DOHH2 (cell line): Measurements from ENCODE around the gene EVA1C.

ENCODE experiments used
- H3F3A ChIP-seq: fragments of 200-600 bp; sonication (generic), shearing (Covaris generic); 2 replicates; pipeline ENCODE4 v1.6.0; 2016; ENCODE audit warnings: antibody characterized with exemption, mild to moderate bottlenecking; ENCODE audit not compliant: control insufficient read depth, insufficient read depth
- H3K27ac ChIP-seq: fragments of 200-600 bp; sonication (generic); 2 replicates; pipeline ENCODE4 v1.5.1; 2014; ENCODE audit warnings: low read depth, mild to moderate bottlenecking, low read length, moderate library complexity
- H3K27me3 ChIP-seq: fragments of 200-600 bp; sonication (generic); 2 replicates; pipeline ENCODE4 v1.6.1; 2014; ENCODE audit warnings: mild to moderate bottlenecking, low read length, mixed read lengths; ENCODE audit not compliant: control insufficient read depth
- H3K36me3 ChIP-seq: fragments of 200-600 bp; sonication (generic); 2 replicates; pipeline ENCODE4 v1.6.1; 2014; ENCODE audit warnings: mild to moderate bottlenecking, low read length, moderate library complexity, mixed read lengths; ENCODE audit not compliant: control insufficient read depth
- H3K4me1 ChIP-seq: fragments of 200-600 bp; sonication (generic); 2 replicates; pipeline ENCODE4 v1.6.1; 2014; ENCODE audit warnings: mild to moderate bottlenecking, low read length, mixed read lengths; ENCODE audit not compliant: control insufficient read depth
- H3K4me2 ChIP-seq: fragments of 200-600 bp; sonication (generic); 2 replicates; pipeline ENCODE4 v1.6.0; 2014; ENCODE audit warnings: mild to moderate bottlenecking, low read length, moderate library complexity
- H3K4me3 ChIP-seq: fragments of 200-600 bp; sonication (generic); 2 replicates; pipeline ENCODE4 v1.5.1; 2014; ENCODE audit warnings: mild to moderate bottlenecking, low read length, mixed read lengths
- H3K79me2 ChIP-seq: fragments of 200-600 bp; sonication (generic); 2 replicates; pipeline ENCODE4 v1.6.1; 2014; ENCODE audit warnings: mild to moderate bottlenecking, low read length, mixed read lengths; ENCODE audit not compliant: control insufficient read depth
- H3K9me2 ChIP-seq: fragments of 200-600 bp; sonication (generic); replicated peaks from 2 replicates; pipeline ENCODE4 v1.6.1; 2014; ENCODE audit warnings: mild to moderate bottlenecking, low read length, mixed read lengths; ENCODE audit not compliant: control insufficient read depth
- H3K9me3 ChIP-seq: fragments of 200-600 bp; sonication (generic); 2 replicates; pipeline ENCODE4 v1.6.1; 2014; ENCODE audit warnings: antibody characterized with exemption, low read length, mixed read lengths; ENCODE audit not compliant: control insufficient read depth, insufficient read depth
- H4K20me1 ChIP-seq: fragments of 200-600 bp; sonication (generic); 2 replicates; pipeline ENCODE4 v1.6.0; 2014; ENCODE audit warnings: low read depth, mild to moderate bottlenecking, antibody characterized with exemption, low read length, moderate library complexity; ENCODE audit not compliant: control insufficient read depth, insufficient read depth
- EZH2phosphoT487 ChIP-seq: fragments of 200-600 bp; sonication (generic); IDR thresholded peaks from 2 replicates; pipeline ENCODE4 v1.6.1; 2017; ENCODE audit warnings: borderline replicate concordance, mild to moderate bottlenecking, antibody characterized with exemption, low read length, moderate library complexity, mixed read lengths
- TF ChIP-seq, protein P1 (sequence below): fragments of 200-600 bp; sonication (generic); IDR thresholded peaks from one replicate; pipeline ENCODE4 v1.5.1; 2014; ENCODE audit warnings: antibody characterized with exemption, mild to moderate bottlenecking, low read depth, low read length; ENCODE audit not compliant: poor library complexity, severe bottlenecking

Gene EVA1C

DNA sequence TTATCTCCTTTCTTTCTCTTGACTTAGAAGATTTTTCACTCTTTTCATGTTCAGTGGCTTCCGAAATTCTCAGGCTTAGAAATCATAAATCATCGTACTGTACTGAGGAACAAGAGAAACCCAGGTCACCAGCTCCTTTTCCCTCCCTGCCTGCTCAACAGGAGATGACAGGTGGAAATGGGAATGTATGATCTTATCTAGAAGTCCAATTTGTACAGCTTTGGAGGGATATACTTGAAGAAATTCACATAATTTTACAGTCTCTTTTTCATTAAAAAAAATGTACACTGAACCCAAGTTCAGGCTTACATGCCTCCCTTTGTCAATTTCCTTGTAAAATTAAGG lies 11.7 kb downstream of the EVA1C start:
- no peaks in the 10 kb centered on the region for H3K36me3 ChIP-seq
- H3F3A ChIP-seq: no peaks in the 10 kb centered on the region
- H3K27me3 ChIP-seq: peaks cover 5% of the 10 kb centered on the region; the same call in 1 of the 2 replicates
- H3K4me2 ChIP-seq: no peak overlapping the region
- H3K79me2 ChIP-seq: no peaks in the 10 kb centered on the region
- H3K4me3 ChIP-seq: no peak overlapping the region
- H3K9me2 ChIP-seq: no peaks in the 10 kb centered on the region
- TF ChIP-seq, protein P1, sequence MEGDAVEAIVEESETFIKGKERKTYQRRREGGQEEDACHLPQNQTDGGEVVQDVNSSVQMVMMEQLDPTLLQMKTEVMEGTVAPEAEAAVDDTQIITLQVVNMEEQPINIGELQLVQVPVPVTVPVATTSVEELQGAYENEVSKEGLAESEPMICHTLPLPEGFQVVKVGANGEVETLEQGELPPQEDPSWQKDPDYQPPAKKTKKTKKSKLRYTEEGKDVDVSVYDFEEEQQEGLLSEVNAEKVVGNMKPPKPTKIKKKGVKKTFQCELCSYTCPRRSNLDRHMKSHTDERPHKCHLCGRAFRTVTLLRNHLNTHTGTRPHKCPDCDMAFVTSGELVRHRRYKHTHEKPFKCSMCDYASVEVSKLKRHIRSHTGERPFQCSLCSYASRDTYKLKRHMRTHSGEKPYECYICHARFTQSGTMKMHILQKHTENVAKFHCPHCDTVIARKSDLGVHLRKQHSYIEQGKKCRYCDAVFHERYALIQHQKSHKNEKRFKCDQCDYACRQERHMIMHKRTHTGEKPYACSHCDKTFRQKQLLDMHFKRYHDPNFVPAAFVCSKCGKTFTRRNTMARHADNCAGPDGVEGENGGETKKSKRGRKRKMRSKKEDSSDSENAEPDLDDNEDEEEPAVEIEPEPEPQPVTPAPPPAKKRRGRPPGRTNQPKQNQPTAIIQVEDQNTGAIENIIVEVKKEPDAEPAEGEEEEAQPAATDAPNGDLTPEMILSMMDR: no peak
- TF ChIP-seq EZH2phosphoT487: no peak
- no peak overlapping the region for H3K27ac ChIP-seq
- H3K9me3 ChIP-seq: no peaks in the 10 kb centered on the region
- H3K4me1 ChIP-seq: no peaks in the 10 kb centered on the region
- H4K20me1 ChIP-seq: no peaks in the 10 kb centered on the region

DNA sequence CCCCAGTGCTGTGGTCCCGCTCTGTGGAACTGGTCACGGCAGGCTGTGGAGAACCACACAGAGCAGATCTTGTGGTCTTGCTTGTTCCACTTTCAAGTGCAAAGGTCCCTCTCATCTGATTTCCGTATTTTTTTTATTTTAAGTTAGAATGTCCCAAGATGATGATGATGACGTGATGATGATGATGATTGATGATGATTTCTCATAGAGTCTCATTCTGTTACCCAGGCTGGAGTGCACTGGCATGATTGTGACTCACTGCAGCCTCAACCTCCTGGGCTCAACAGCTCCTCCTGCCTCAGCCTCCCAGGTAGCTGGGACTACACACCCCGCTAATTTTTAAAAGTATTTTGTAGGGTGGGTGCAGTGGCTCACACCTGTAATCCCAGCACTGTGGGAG lies 12.2 kb downstream of the EVA1C start:
- Histone ChIP-seq H3K36me3 (no peaks in the 10 kb centered on the region), H3K9me2 (no peaks in the 10 kb centered on the region), H3K9me3 (no peaks in the 10 kb centered on the region), H3K27me3 (peaks cover 5% of the 10 kb centered on the region; the same call in 1 of the 2 replicates), H4K20me1 (no peaks in the 10 kb centered on the region), H3F3A (no peaks in the 10 kb centered on the region), H3K4me1 (no peaks in the 10 kb centered on the region), H3K4me2 (no peak overlapping the region), H3K79me2 (no peaks in the 10 kb centered on the region), H3K4me3 (no peak overlapping the region), H3K27ac (no peak overlapping the region)
- TF ChIP-seq, protein P1: no peak
- TF ChIP-seq EZH2phosphoT487: no peak

DNA sequence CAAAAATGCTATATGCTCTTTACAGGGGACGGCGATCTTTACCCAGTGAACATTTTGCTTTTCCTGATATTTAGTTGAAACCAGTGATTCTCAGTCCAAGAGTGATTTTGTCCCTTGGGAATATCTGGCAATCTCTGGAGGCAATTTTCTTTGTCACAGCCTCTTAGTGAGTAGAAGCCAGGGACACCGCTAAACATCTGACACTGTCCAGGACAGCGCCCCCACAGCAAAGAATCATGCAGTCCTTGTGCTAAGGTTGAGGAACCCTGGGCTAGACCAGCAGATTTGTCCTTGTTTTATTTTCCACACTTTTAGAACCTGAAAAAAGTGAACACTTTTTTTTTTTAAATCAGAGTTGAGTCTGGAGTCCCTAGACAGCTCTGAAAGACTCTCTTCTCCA lies 13.1 kb downstream of the EVA1C start:
- Histone ChIP-seq H3K27ac (no peak overlapping the region), H3K4me3 (no peak overlapping the region), H3K9me2 (no peaks in the 10 kb centered on the region), H3K9me3 (no peaks in the 10 kb centered on the region), H3K27me3 (peaks cover 5% of the 10 kb centered on the region; the same call in 1 of the 2 replicates), H3K79me2 (no peaks in the 10 kb centered on the region), H3K4me1 (no peaks in the 10 kb centered on the region), H4K20me1 (no peaks in the 10 kb centered on the region), H3F3A (no peaks in the 10 kb centered on the region), H3K36me3 (no peaks in the 10 kb centered on the region), H3K4me2 (no peak overlapping the region)
- TF ChIP-seq EZH2phosphoT487: no peak
- TF ChIP-seq, protein P1: no peak

DNA sequence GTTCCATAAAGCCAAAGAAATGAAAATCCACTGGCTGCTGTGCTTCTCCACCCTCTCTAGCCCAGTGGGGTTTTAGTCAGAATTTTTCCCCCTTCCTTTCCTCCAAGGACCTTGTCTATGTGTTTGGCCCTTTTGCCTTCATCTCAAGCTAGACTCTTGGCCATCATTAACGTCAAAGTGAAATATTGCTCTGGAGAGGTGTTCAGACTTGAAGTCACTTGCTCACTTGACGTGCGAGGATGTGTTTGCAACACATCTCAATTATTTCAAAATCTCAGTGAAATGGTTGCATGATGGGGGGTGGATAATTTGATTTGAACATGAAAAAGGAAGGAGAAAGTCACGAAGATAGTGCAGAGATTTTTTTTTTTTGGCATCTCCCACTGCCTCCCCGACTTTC lies 13.6 kb downstream of the EVA1C start:
- Histone ChIP-seq H3K27me3 (peaks cover 5% of the 10 kb centered on the region; the same call in 1 of the 2 replicates), H3K79me2 (no peaks in the 10 kb centered on the region), H3K4me2 (no peak overlapping the region), H3K27ac (no peak overlapping the region), H3K9me2 (no peaks in the 10 kb centered on the region), H3K9me3 (no peaks in the 10 kb centered on the region), H4K20me1 (no peaks in the 10 kb centered on the region), H3K4me1 (no peaks in the 10 kb centered on the region), H3F3A (no peaks in the 10 kb centered on the region), H3K4me3 (no peak overlapping the region), H3K36me3 (no peaks in the 10 kb centered on the region)
- TF ChIP-seq EZH2phosphoT487: no peak
- TF ChIP-seq, protein P1: no peak
